ENCODE measurements around the gene TMEM53.

DNA sequence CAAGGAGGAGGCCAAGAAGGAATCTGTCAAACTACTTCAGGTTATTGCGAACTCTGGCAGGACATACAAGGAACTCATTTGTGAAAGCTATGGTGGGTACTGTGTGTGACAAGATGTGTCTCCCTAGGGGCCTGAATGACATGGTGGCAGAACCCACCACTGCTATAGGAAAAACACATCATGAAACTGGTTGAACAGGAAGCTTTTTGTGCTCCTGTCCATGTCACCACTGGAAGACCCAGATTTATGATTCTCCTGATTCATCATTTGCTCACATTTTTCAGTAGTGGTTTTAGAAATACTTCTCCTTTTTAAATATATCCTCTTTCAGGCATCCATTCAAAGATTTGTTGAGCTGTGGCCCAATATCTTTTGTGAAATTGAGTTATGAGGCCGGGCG, 23.9 kb upstream of the TMEM53 start:
- no peak for TF ChIP-seq CTCF (IDR thresholded peaks at IDR 0.05)
- TF ChIP-seq POLR2A (IDR thresholded peaks at IDR 0.05), result no peak
- TF ChIP-seq POLR2AphosphoS5 (IDR thresholded peaks at IDR 0.05), result no peak

Data from prostate gland (tissue), 2 donors.